Stimulated activated CD4-positive, alpha-beta T cell treated with anti-CD3 and anti-CD28 coated beads, Interleukin-15, amount 100 ng/mL, for 48 hours (primary cell): Measurements from ENCODE around the gene ZNF500.
"Not testable (repeated sequence)": the region's sequence is repeated elsewhere in the genome, so short reads cannot be mapped to it uniquely, and the experiment has no call there.

Source experiments
- DNase-seq, 2 donors: peaks; one replicate each; pipeline ENCODE4 v3.0.0-alpha.2; 2020; ENCODE audit warnings: low read depth in 2 of 2

Gene ZNF500

GRCh38 chr16:4796982-4797804, 30.2 kb upstream of the ZNF500 start:
- DNase-seq, result no peak

DNA sequence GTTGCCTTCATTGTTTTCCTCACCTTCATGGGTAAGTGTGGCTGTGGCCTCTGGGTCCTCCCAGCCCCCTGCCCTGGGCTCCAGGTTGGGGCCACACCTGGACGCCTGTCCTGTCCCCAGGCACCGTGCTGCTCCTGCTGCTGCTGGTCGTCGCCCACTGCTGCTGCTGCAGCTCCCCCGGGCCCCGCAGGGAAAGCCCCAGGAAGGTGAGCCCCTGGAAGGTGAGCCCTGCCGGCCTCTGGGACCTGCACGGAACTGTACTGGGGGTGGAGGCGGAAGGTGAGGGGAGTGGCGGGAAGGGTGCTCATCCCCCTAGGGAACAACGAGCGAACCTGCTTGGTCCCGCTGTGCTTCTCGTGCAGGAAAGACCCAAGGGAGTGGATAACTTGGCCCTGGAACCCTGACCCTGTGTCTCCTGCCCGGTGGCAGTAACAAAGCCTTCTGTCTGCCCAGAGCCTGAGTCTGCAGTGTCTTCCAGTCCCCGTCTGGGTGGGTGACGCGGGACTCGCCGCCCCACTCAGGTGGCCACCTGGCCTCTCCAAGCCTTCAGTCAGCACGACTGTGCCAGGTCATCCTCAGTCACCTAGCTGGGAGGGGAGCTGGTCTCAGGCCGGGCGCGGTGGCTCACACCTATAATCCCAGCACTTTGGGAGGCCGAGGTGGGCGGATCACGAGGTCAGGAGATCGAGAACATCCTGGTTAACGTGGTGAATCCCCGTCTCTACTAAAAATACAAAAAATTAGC, 29.0 kb upstream of the ZNF500 start:
- DNase-seq, result no peak

DNA sequence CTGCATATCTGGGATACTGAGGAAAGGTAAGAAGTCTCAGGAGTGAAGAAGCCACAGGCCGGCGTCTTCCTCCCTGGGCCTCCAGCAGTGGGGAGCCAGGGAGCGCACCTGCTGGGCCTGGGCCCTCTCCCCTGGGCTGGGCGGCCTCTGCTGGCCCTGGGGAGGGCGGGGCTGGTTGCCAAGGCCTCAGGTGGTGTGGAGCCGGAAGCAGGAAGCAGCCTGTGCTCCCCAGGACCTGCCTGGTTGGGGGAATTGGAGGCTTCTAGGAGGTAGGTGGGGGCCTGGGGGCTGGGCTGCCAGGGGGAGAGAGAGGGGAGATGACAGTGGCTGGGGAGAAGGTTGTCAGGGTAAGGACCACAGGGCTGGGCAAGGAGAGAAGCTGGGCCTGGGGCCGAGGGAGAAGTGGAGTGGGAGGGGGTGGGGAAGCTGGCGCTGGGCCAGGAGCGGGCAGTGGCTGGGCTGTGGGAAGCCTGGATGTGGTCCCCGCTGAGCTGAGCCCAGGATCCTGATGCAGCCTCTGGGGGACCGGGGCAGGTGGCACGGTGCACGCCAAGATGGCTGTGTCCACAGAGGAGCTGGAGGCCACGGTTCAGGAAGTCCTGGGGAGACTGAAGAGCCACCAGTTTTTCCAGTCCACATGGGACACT, 28.3 kb upstream of the ZNF500 start, which contains the start of gene SMIM22:
SMIM22 (plus strand) TSS at position 189 of the 647 bp plus-strand sequence; CDS start at position 555, 366 bp downstream.
- DNase-seq, result no peak

GRCh38 chr16:4792951-4793513, 26.1 kb upstream of the ZNF500 start:
- DNase-seq, result no peak

- no peak for DNase-seq
Observed at GRCh38 chr16:4790871-4791270, 23.9 kb upstream of the ZNF500 start.

- no peak for DNase-seq
Observed at GRCh38 chr16:4790261-4790660, 23.3 kb upstream of the ZNF500 start.

DNA sequence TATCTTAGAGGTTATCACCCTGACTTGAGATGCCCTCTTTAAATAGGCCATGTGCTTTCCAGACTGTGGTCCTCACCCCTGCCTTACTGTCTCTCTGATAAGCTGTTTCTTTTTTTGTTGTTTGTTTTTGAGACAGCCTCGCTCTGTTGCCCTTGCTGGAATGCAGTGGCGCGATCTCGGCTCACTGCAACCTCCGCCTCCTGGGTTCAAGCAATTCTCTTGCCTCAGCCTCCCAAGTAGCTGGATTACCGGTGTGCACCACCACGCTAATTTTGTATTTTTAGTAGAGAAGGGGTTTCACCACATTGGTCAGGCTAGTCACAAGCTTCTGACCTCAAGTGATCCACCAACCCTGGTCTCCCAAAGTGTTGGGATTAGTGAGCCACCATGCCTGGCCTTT, 21.9 kb upstream of the ZNF500 start:
- DNase-seq, result no peak

DNA sequence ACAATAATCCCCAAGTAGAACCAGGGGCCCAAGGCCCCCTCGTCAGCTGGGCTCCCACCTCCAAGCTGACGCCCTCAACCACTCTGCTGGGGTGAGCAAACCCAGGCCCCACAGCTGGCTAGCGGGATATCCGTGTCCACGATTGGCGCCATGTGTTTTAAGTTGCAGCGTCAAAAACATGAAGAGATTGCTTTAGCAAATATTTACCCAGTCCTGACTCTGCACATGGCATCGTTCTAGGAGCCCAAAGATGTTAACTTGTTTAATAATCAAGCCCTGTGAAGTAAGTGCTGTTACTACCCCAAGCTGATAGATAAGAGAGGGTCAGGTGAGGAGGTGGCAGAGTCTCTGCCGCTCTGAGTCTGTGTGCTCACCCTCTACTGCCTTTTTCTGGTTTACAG, 21.5 kb upstream of the ZNF500 start:
- no peak for DNase-seq

DNA sequence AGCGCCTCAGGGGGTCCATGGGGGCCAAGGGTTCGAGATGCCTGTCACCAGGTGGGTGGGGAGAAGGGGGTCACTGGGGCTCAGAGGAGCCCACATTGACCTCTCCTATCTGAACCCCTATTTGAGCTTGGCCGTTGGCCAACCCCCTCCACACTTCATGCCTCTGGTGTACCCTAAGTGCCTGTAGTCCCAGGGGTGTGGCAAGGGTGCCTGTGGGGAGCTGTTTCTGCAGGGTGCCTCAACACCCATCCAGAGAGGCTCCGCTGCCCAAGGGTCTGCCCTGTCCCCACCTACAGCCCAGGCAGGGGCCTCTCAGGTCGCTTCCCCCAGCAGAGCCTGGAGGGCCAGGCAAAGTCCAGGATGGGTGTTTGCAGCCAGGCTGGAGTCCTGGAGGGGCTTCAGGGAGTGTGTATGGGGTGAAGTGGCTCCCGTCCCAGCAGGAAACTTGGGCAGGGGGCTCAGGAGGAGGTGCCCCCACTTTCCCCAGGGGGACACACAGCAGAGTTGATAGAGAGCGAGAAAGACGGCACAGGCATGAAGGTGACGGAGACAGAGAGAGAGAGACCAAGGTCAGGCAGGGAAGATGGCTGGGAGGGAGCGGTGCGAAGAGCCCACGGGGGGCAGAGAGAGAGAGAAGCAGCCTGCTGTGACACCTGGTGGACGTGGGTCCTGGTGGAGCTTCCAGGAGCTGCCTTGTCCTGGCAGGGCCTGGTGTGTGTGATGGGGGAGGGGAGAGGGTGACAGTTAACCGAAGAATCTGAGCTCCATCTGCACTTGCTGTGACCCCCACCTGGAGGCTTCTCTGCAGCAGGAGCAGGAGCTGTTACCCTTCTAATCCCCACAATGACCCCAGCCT, 20.9 kb upstream of the ZNF500 start, which contains the start of gene SEPTIN12:
SEPTIN12 (minus strand) TSS at position 719 of the 856 bp plus-strand sequence; CDS start at position 19, 700 bp downstream.
- DNase-seq, result no peak

GRCh38 chr16:4787068-4787467, 20.1 kb upstream of the ZNF500 start:
- no peak for DNase-seq

DNA sequence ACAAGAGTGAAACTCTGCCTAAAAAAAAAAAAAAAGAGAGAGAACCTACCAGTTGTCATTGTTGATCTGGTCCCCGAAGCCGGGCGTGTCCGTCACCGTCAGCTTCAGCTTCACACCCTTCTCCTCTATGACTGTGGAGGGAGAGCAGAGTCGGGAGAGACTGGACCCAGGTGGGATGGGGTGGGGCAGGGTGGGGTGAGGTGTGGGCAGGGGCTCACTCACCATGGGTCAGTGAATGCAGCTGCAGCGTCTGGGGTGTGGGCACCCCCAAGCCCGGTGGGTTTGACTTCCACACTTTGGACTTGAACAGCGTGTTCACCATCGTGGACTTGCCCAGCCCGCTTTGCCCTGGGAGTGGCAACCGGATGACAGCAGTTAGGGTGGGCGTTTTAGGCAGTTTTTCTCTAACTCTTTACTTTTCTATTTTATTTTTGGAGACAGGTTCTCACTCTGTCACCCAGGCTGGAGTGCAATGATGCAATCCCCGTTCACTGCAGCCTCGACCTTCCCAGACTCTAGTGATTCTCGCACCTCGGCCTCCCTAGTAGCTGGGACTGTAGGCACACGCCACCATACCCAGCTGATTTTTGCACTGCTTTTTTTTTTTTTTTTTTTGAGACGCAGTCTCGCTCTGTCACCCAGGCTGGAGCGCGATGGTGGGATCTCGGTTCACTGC, 18.9 kb upstream of the ZNF500 start:
- DNase-seq, result no peak

DNA sequence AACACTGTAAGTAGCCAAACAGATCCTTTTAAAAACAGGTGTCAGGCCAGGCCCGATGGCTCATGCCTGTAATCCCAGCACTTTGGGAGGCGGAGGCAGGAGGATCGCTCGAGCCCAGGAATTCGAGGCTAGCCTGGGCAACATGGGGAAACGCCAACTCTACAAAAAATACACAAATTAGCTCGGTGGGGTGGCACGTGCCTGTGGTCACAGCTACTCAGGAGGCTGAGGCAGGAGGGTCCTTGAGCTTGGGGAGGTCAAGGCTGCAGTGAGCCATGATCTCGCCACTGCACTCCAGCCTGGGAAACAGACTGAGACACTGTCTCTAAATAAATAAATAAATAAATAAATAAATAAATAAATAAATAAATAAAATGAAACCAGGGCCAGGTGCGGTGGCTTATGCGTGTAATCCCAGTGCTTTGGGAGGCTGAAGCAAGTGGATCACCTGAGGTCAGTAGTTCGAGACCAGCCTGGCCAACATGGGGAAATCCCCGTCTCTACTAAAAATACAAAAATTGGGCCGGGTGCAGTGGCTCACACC, 17.6 kb upstream of the ZNF500 start:
- DNase-seq, result not testable (repeated sequence)

DNA sequence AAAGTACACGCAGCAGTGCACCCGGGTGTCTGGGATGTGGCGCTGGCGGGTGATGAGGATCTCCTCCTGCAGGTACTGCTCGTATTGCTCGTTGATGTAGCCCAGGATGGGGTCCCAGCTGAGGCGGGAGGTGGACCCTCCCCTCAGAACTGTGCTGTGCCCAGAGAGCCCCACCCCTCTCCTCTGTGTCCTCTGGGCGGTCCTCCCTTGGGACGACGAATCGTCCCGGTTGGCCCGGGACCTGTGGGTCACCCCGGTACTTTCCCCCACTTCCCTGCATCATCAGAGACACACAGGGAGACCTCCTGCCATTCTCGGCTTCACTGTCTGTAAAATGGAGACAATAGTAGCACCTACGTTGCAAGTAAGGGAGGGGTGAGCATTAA, 17.0 kb upstream of the ZNF500 start:
- no peak for DNase-seq

DNA sequence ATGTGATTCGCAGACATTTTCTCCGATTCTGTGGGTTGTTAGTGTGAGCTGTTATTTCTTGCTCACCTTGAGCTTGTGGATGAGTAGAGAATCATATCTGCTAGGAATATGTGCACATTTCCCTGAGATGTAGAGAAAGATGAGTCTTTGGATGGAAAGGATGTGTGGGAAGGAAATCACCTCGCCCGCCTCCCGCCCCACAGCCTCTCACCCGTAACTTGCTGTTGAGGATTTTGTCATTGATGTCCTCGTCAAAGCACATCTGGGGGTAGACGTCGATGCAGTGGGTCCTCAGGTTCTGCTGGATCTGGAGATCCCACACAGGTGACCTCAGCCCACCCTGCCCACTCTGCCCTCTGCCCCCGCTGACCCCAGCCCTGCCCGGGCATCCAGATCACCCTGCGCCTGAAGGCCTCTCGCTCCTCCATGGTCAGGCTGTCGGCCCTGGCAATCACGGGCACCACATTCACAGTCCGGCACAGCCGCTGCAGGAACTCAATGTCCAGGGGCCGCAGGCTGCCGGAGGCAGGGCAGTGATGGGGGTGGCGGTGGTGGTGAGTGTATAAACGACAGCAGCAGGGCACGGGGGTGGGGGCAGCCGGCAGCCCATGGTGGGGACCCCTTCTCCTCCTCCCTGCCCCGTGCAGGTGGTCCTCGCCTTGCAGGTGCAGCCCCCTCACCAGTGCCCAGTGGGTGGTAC, 16.4 kb upstream of the ZNF500 start:
- no peak for DNase-seq

- DNase-seq, result no peak
Observed at GRCh38 chr16:4780235-4780634, 13.3 kb upstream of the ZNF500 start.

GRCh38 chr16:4778050-4778392, 11.1 kb upstream of the ZNF500 start:
- DNase-seq, result no peak

DNA sequence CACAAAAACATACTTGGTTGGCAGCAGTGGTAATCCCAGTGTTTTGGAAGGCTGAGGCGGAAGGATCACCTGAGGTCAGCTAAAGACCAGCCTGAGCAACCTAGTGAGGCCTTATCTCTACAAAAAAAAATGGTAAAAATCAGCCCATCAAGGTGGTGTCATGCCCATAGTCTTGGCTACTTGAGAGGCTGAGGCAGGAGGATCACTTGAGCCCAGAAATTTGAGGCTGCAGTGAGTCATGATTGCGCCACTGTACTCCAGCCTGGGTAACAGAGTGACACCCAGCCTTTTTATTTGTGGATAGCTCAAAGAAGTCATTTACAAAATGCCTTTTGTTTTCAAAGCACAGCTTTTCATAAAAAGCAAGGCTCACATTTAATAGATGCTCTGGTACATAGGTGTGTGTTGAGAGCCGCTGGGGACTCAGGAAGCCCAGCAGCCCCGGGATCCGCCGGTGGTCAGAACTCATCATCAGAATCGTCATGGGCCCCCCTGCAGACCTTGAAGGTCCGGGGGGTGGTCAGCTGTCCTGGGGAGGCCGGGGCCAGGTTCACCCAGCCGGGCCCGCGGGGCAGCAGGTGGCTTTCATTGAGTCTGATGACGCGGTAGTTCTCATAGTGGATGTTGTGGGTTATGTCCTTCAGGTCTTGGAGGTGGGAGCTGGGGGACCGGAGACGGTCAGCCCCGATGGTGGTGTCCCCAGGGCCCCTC, 10.5 kb upstream of the ZNF500 start:
- no peak for DNase-seq

DNA sequence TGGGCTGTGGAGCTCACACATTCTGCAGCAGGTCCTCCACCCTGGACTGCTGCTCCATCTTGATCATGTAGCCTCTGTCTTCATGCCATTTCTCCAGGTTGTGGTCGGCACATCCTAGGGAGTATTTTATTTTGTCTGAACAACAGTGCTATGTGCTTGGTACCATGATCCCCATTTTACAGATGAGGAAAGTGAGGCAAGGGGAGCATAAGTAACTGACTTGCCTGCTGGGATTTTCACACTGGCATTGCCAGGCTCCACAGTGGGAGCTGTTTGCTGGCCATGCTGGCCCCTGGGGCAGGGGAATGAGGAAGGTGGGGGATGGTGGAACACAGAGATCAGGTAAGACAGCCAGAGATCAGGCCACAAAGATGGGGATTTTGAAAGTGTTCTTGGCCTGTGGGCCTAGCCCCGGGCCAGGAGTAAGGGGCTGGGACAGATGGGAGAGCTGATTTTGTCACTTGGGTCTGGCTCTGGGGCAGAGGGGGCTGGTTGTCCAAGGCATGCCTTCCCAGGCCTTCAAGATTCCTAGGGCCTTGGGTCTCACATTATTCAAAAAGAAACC, 9.3 kb upstream of the ZNF500 start:
- DNase-seq, result no peak

GRCh38 chr16:4775005-4775404, 8.0 kb upstream of the ZNF500 start:
- DNase-seq, result no peak
